Activated CD4-positive, alpha-beta T cell treated with anti-CD3 and anti-CD28 coated beads for 1 hour (primary cell): ENCODE results near the gene MPHOSPH9.
"Not testable (repeated sequence)": the region's sequence is repeated elsewhere in the genome, so short reads cannot be mapped to it uniquely, and the experiment has no call there.

Source experiments
- DNase-seq: peaks from one replicate; pipeline ENCODE4 v3.0.0-alpha.2; 2020

MPHOSPH9 gene

DNA sequence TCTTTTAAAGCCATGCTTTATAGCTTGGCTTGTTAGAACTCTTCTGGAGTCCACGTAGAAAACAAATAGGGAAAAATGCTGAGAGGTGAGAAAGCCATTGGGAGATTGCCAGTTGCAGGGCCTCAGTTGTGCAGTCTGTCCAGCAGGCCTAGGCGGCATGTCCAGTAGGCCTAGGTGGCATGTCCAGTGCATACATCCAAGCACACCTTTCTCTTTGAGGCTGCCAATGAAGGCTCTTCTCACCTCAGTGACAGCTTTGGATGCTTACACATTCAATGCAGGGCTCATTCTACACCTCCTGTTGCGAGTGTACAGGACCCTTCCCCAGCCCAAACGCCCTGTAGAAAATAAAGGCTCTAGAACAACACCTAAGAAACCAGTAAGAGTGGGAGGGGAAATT is 25.7 kb upstream of the MPHOSPH9 start:
- DNase-seq = no peak

DNA sequence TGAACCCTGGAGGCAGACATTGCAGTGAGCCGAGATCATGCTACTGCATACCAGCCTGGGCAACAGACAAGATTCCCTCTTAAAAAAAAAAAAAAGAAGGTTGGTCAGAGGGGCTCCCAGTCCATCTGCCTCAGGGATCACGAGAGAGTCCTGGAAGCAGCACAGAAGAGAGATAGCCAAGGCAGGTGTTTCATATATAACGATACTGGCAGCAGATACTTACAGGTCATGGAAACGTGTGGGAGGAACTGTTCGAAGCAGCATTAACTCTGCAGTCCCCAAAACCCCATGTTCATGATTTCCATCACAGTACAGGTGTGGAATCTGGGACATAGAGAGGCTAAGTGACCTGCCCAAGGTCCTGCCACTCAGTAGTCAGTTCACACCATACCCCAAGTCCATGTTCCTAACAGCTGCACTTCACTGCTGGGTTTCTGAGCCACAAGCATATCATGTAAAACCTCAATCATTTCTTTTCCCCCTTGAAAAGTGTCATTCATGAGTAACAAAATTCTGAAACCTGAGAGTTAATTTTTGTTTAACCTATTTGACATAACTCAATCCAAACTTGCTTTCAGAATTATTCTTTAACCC is 22.0 kb upstream of the MPHOSPH9 start:
- DNase-seq = no peak

GRCh38 chr12:123253641-123254459 is 20.9 kb upstream of the MPHOSPH9 start:
- DNase-seq = no peak

GRCh38 chr12:123252365-123252764 is 19.4 kb upstream of the MPHOSPH9 start:
- not testable (repeated sequence) for DNase-seq

DNA sequence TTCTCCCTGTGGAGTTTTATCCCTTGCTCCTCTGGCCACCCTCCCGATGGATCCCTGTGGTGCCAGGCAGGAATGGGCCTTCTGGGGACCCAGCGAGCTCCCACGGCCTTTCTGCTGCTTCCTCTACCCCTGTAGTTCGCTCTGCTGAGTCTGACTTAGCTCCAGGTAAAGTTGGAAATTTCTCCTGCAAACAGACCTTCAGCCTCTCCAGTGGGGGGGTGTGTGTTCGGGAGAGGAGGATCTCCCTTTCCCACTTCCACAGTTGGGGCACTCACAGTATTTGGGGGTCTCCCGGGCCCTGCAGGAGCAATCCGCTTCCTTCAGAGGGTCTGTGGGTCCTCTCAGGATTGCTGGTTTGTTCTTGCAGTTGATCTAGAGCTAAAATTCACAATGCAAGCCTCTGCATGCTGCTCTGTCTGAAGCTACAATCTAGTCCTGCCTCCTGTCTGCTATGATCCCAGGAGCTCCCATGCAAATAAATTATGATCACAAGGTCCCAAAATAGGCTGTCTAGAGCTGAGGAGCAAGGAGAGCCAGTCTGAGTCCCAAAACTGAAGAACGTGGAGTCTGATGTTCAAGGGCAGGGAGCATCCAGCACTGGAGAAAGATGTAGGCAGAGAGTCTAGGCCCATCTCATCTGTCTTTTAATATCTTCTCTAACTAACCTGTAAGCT is 18.6 kb upstream of the MPHOSPH9 start:
- no peak for DNase-seq

GRCh38 chr12:123250471-123251383 is 17.8 kb upstream of the MPHOSPH9 start:
- DNase-seq = no peak

GRCh38 chr12:123248996-123249741 is 16.2 kb upstream of the MPHOSPH9 start:
- DNase-seq = not testable (repeated sequence)

DNA sequence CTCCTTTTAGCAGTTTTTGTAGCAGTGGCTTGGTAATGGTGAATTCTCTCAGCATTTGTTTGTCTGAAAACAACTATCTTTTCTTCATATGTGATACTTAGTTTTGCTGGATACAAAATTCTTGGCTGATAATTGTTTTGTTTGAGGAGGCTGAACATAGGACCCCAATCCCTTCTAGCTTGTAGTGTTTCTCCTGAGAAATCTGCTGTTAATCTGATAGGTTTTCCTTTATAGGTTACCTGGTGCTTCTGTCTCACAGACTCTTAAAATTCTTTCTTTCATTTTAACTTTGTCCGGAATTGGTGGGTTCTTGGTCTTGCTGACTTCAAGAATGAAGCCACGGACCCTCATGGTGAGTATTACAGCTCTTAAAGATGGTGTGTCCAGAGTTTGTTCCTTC is 15.2 kb upstream of the MPHOSPH9 start:
- not testable (repeated sequence) for DNase-seq

GRCh38 chr12:123245678-123246077 is 12.7 kb upstream of the MPHOSPH9 start:
- no peak for DNase-seq

DNA sequence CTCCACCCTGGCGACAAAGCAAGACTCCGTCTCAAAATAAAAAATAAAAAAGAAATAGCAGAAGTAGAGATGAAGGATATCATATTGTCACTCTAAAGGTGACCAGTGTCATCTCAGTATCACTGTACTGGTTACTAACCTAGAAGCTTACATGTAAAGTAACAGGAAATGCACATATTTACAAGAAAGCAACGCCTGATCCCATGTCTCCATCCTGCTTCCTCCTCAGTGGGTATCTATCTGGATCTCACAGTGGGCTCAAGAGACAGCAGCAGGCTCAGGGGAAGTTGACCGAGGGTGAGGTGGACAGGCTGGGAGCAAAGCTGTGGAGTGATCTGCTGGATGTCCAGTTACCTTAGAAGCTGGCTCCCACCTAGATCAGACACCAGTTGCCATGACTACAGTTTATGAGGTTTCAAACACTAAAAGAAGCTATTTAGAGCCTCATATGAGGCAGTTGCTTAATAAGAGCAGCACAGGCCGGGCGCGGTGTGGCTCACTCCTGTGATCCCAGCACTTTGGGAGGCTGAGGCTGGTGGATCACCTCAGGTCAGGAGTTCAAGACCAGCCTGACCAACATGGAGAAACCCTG is 10.8 kb upstream of the MPHOSPH9 start:
- DNase-seq = peak; percentile 5

- no peak for DNase-seq
Measured at GRCh38 chr12:123242116-123242904, 9.4 kb upstream of the MPHOSPH9 start.

DNA sequence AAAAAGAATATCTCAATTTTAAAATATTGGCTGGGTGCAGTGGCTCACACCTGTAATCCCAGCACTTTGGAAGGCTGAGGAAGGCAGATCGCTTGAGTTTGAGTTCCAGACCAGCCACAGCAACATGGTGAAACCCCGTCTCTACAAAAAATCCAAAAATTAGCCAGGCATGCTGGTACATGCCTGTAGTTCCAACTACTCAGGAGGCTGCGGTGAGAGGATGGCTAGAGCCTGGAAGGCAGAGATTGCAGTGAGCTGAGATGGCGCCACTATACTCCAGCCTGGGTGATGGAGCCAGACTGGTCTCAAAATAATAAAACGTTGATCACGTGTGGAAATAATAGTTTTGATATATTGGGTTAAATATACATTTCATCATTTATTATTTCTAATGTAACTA is 6.0 kb upstream of the MPHOSPH9 start:
- DNase-seq = no peak

DNA sequence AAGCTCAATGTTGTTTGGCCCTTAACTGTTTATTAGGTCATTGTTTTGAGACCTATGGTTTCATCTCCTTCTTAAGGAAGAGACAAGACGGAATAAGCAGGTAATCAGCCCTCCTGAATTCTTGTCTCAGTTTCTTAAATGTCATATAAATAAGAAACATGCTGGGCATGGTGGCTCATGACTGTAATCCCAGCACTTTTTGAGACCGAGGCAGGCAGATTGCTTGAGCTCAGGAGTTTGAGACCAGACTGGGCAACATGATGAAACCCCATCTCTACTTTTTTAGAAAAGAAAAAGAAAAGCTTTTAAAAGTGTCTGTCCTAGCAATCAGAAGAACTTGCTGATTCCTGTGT is 5.4 kb upstream of the MPHOSPH9 start:
- no peak for DNase-seq

GRCh38 chr12:123237646-123238329 is 4.8 kb upstream of the MPHOSPH9 start:
- DNase-seq = peak; percentile 60

DNA sequence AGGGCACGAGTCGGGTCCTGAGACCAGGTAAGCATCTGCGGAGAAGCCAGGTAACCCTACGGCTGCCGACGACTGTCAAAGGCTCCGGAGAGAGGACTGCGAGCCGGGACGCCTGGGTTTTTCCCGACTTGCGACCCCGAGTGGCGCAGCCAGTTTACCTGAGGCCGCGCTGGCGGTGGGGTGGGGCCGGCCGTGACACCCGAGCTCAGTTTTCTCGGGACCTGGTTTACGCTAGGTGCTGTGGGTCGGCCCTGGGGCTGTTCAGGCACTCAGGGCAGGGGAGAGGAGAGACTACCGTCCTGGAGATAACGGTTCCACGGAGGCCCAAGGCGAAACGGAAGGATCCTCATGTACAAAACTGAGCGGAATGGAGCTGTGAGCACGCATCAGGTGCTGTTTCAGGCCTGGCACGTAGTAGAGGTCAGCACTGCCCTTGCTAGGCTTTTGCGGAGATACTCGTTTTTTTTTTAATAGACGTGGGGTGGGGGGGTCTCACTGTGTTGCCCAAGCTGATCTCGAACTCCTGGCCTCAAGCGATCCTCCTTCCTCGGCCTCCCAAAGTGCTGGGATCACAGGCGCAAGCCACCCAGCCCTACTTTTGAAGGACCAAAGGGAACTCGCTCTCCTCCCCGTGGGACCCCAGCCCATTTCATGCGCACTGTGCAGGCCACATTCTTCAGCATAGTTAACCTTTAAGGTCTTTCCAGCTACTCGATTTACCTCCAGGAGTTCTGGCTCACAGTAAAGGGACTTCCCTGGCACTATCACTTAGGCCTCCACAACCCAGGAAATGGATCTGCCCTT is 766 bp upstream of the MPHOSPH9 start:
- DNase-seq = no peak

GRCh38 chr12:123232472-123232806 is 502 bp downstream of the MPHOSPH9 start:
- DNase-seq = no peak

- DNase-seq = no peak
Measured at GRCh38 chr12:123231931-123232330, 1.0 kb downstream of the MPHOSPH9 start.

- DNase-seq = no peak
Measured at GRCh38 chr12:123229051-123229450, 3.9 kb downstream of the MPHOSPH9 start.

GRCh38 chr12:123227581-123228258 is 5.2 kb downstream of the MPHOSPH9 start:
- no peak for DNase-seq
